Left cardiac atrium (tissue), 4 donors: ENCODE measurements around the gene PRR4. TPM values are rescaled to one million over a fixed set of nuclear protein-coding genes. Genes with fewer than 3 reads are reported as not detected.

ENCODE experiments used
- ATAC-seq, 2 donors: fragments of 200-7000 bp; cut with Tn5 transposase; one replicate each; pipeline ENCODE4 v1.9.1; 2020; ENCODE audit warnings: mild to moderate bottlenecking in 2 of 2, moderate library complexity in 2 of 2
- DNase-seq: peaks from one replicate; pipeline ENCODE4 v3.0.0-alpha.2; 2020
- intact Hi-C, 2 donors: fragments of 100-400 bp; cut with DNase I; formaldehyde crosslinking; loops; one replicate each; pipeline versions ENCODE4 v1.14.1 to v1.15.1; 2022 to 2023
- total RNA-seq, 2 donors: library from RNA; stranded (reverse); fragmentation: NEBNext Ultra II Directional; extraction: Animal tissue kit (Norgen Biotek cat#: 25700); gene quantifications; one replicate each; pipeline ENCODE4 v1.2.1, GENCODE V29; 2021
- donor health status: DM: no; HTN: yes; CAD: no.
- donor health status: DM: no; HTN: yes; CAD: no; lungs with severe emphysema.
- donor health status: DM: yes; HTN: yes; CAD: no.
- donor health status: Dilated cardiomyopathy.

The PRR4 gene
- total RNA-seq, 2 donors from 2014 or later = 0.29 to 2.0 TPM

GRCh38 chr12:10807186-10807585 is 42.1 kb downstream of the PRR4 start, which contains the start of gene TAS2R8:
Gene TAS2R8 (minus strand): TSS chr12:10807286. CDS start chr12:10806980, 306 bp downstream.
- DNase-seq (no peak), ATAC-seq (no peak)
- intact Hi-C loops = no loop called here

DNA sequence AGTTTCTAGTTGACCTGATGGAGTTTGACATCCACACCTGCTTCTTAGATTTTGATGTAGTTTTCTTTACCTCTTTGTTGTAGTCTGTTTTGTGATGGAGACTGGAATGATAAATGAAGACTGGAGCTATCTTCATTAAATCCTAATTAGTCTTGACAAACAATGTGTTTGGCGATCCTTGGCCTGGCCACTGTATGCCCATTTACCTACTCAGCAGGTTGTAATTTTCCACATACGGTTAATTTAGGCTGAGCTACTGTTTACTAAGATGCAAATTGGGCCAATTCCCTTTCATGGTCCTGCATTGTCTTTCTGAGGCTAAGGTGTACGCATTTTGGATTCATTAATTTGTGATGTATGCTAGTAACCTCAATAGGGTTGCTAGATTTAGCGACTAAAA is 46.7 kb downstream of the PRR4 start, which contains the start of gene TAS2R7:
Gene TAS2R7, minus strand, starts transcription at position 41 of the 400 bp plus-strand sequence. CDS start 57 bp downstream, outside the sequence.
- intact Hi-C loops = no loop called here
- DNase-seq (no peak), ATAC-seq (no peak)

- intact Hi-C loops = no loop called here
- DNase-seq = no peak
- ATAC-seq = no peak
Measured at GRCh38 chr12:10801741-10802140, 47.5 kb downstream of the PRR4 start.

Other genes starting within 250 kb of the PRR4 start
- gene MAGOHB, start 235.9 kb downstream of the PRR4 start, total RNA-seq = 10 to 100 TPM; 13.6 to 18.4 TPM
- gene STYK1, start 175.4 kb downstream of the PRR4 start, total RNA-seq = under 1 TPM in 1 of 2 donors, not detected in 1; 0.12 TPM
- 100 to 1,000 TPM; 660 to 956 TPM for gene YBX3, start 126.2 kb downstream of the PRR4 start, total RNA-seq
- not detected for gene TAS2R7, start 46.8 kb downstream of the PRR4 start, total RNA-seq
- gene TAS2R8, start 42.2 kb downstream of the PRR4 start, total RNA-seq = under 1 TPM in 1 of 2 donors, not detected in 1; 0.26 TPM
- gene TAS2R9, start 39.3 kb downstream of the PRR4 start, total RNA-seq = not detected
- under 1 TPM in 1 of 2 donors, not detected in 1; 0.55 TPM for gene TAS2R10, start 23.1 kb downstream of the PRR4 start, total RNA-seq
- gene PRH1, start 34.8 kb upstream of the PRR4 start, total RNA-seq = 1 to 10 TPM; 3.2 to 9.1 TPM
- gene TAS2R13, start 60.1 kb upstream of the PRR4 start, total RNA-seq = under 1 TPM; 0.41 to 0.44 TPM
- not detected for gene PRH2, start 79.8 kb upstream of the PRR4 start, total RNA-seq
- gene TAS2R14, start 89.8 kb upstream of the PRR4 start, total RNA-seq = under 1 TPM; 0.88 to 0.94 TPM
- under 1 TPM; 0.29 to 0.84 TPM for gene TAS2R50, start 137.4 kb upstream of the PRR4 start, total RNA-seq
- under 1 TPM; 0.27 to 0.94 TPM for gene TAS2R20, start 148.8 kb upstream of the PRR4 start, total RNA-seq
- gene TAS2R19, start 173.1 kb upstream of the PRR4 start, total RNA-seq = 1 to 10 TPM; 1.2 TPM
- gene TAS2R31, start 181.9 kb upstream of the PRR4 start, total RNA-seq = 1 to 10 TPM in 1 of 2 donors, under 1 TPM in 1; 0.68 to 1.3 TPM
- gene TAS2R46, start 212.8 kb upstream of the PRR4 start, total RNA-seq = under 1 TPM; 0.50 to 0.81 TPM
- not detected for gene TAS2R43, start 242.8 kb upstream of the PRR4 start, total RNA-seq